PC-3 (cell line): ENCODE measurements around the gene ALX4. TPM values are rescaled to one million over a fixed set of nuclear protein-coding genes. Genes with fewer than 3 reads are reported as not detected.

Source experiments
- ATAC-seq: fragments of 200-7000 bp; cut with Tn5 transposase; 2 replicates; pipeline ENCODE4 v1.9.1; 2020; ENCODE audit warnings: mild to moderate bottlenecking, moderate library complexity
- BruUV-seq: library from RNA; stranded (reverse); fragments of 400-500 nt; replicated peaks from 2 replicates; lab custom pipeline; 2021; lab: Mats Ljungman, UMichigan
- CTCF ChIA-PET: fragments of 300-600 bp; sonication (Branson Sonifier 250); formaldehyde crosslinking; loops from one replicate; lab custom pipeline; 2022; ENCODE audit warnings: antibody characterized with exemption; lab: Charles Lee
- POLR2A ChIA-PET: fragments of 300-600 bp; sonication (Branson Sonifier 250); formaldehyde crosslinking; loops from one replicate; lab custom pipeline; 2022; ENCODE audit warnings: antibody characterized with exemption; ENCODE audit not compliant: unreplicated experiment; lab: Charles Lee
- DNase-seq: peaks from one replicate; pipeline ENCODE4 v3.0.0-alpha.2; 2015
- H2AFZ ChIP-seq: fragments of 300-600 bp; sonication (generic); 2 replicates; pipeline ENCODE4 v1.6.0; 2016; ENCODE audit warnings: antibody characterized with exemption, low read length
- H3F3A ChIP-seq: fragments of 300-600 bp; sonication (generic); one replicate; pipeline ENCODE4 v1.6.0; 2017; ENCODE audit warnings: antibody characterized with exemption, low read length, control low read depth, mild to moderate bottlenecking; ENCODE audit not compliant: unreplicated experiment
- H3K27ac ChIP-seq: fragments of 300-600 bp; sonication (generic); 2 replicates; pipeline ENCODE4 v1.5.1; 2016; ENCODE audit warnings: mild to moderate bottlenecking, low read length
- H3K27me3 ChIP-seq: fragments of 300-600 bp; sonication (generic); 2 replicates; pipeline ENCODE4 v1.6.1; 2016; ENCODE audit warnings: low read length, mixed read lengths
- H3K36me3 ChIP-seq: fragments of 300-600 bp; sonication (generic); 2 replicates; pipeline ENCODE4 v1.6.1; 2016; ENCODE audit warnings: low read depth, mixed run types, low read length, mixed read lengths
- H3K4me1 ChIP-seq: fragments of 300-600 bp; sonication (generic); 2 replicates; pipeline ENCODE4 v1.5.1; 2016; ENCODE audit warnings: low read length; ENCODE audit not compliant: insufficient read depth
- H3K4me2 ChIP-seq: fragments of 300-600 bp; sonication (generic); 2 replicates; pipeline ENCODE4 v1.6.0; 2016; ENCODE audit warnings: low read length
- H3K4me3 ChIP-seq: fragments of 300-600 bp; sonication (generic); 2 replicates; pipeline ENCODE4 v1.5.1; 2016; ENCODE audit warnings: mild to moderate bottlenecking, low read length, mixed read lengths
- H3K79me2 ChIP-seq: fragments of 300-600 bp; sonication (generic); 2 replicates; pipeline ENCODE4 v1.6.1; 2017; ENCODE audit warnings: low read length, mixed read lengths
- H3K9ac ChIP-seq: fragments of 300-600 bp; sonication (generic); 2 replicates; pipeline ENCODE4 v1.6.0; 2016; ENCODE audit warnings: mild to moderate bottlenecking, low read length
- H3K9me2 ChIP-seq: fragments of 300-600 bp; sonication (generic); replicated peaks from 2 replicates; pipeline ENCODE4 v1.6.1; 2016; ENCODE audit warnings: mixed run types, low read length, mixed read lengths
- H3K9me3 ChIP-seq: fragments of 300-600 bp; sonication (generic); 2 replicates; pipeline ENCODE4 v1.6.1; 2016; ENCODE audit warnings: low read length, mixed read lengths
- H4K20me1 ChIP-seq: fragments of 300-600 bp; sonication (generic); 2 replicates; pipeline ENCODE4 v1.6.1; 2016; ENCODE audit warnings: low read length, mixed read lengths
- CTCF ChIP-seq: fragments of 300-600 bp; sonication (generic); conservative IDR thresholded peaks from 2 replicates; pipeline ENCODE4 v1.5.1; 2017; ENCODE audit warnings: antibody characterized with exemption, low read depth, mild to moderate bottlenecking, low read length
- EZH2 ChIP-seq: fragments of 300-600 bp; sonication (generic); IDR thresholded peaks from one replicate; pipeline ENCODE4 v1.6.1; 2017; ENCODE audit warnings: antibody characterized with exemption, mild to moderate bottlenecking, low read length; ENCODE audit not compliant: unreplicated experiment
- EZH2phosphoT487 ChIP-seq: fragments of 300-600 bp; sonication (generic); IDR thresholded peaks from 2 replicates; pipeline ENCODE4 v1.6.1; 2018; ENCODE audit warnings: mild to moderate bottlenecking, antibody characterized with exemption, low read length, borderline replicate concordance
- intact Hi-C: fragments of 100-400 bp; cut with micrococcal nuclease; formaldehyde crosslinking; loops from 2 replicates; pipeline ENCODE4 v1.9.0; 2023
- total RNA-seq: library from RNA; depleted of rRNA; stranded (reverse); fragments of >200 nt; gene quantifications from 2 replicates; pipeline ENCODE4 v1.2.3, GENCODE V29; 2014

Gene ALX4
- total RNA-seq, 1 experiment from 2014 or later = not detected

- Histone ChIP-seq H3K9me2 (no peaks in the 10 kb centered on the region), H2AFZ (no peak overlapping the region), H3K9me3 (no peaks in the 10 kb centered on the region), H3K27ac (no peak overlapping the region), H3F3A (no peaks in the 10 kb centered on the region), H3K27me3 (no peaks in the 10 kb centered on the region), H3K79me2 (no peaks in the 10 kb centered on the region), H3K4me2 (no peak overlapping the region), H3K4me3 (no peak overlapping the region), H3K36me3 (no peaks in the 10 kb centered on the region), H3K9ac (no peak overlapping the region), H3K4me1 (no peaks in the 10 kb centered on the region), H4K20me1 (no peaks in the 10 kb centered on the region)
- intact Hi-C loops = no loop called here
- DNase-seq (no peak), ATAC-seq (no peak)
- ChIA-PET POLR2A (no interaction called here), CTCF (no interaction called here)
- TF ChIP-seq EZH2phosphoT487 (no peak), CTCF (no peak), EZH2 (no peak)
- no TSS peak for BruUV-seq
Measured at GRCh38 chr11:44267006-44267749, 42.8 kb downstream of the ALX4 start.

- H3K79me2 ChIP-seq = no peaks in the 10 kb centered on the region
- CTCF ChIA-PET = no interaction called here
- H3K4me1 ChIP-seq = no peaks in the 10 kb centered on the region
- intact Hi-C loops = no loop called here
- POLR2A ChIA-PET = no interaction called here
- no peaks in the 10 kb centered on the region for H4K20me1 ChIP-seq
- H2AFZ ChIP-seq = no peak overlapping the region
- no peaks in the 10 kb centered on the region for H3K36me3 ChIP-seq
- no peaks in the 10 kb centered on the region for H3K9me3 ChIP-seq
- H3K9me2 ChIP-seq = no peaks in the 10 kb centered on the region
- DNase-seq (no peak), ATAC-seq (no peak)
- no peak overlapping the region for H3K27ac ChIP-seq
- H3K27me3 ChIP-seq = no peaks in the 10 kb centered on the region
- no peak overlapping the region for H3K4me2 ChIP-seq
- no peaks in the 10 kb centered on the region for H3F3A ChIP-seq
- TF ChIP-seq EZH2phosphoT487 (no peak), CTCF (no peak), EZH2 (no peak)
- no TSS peak for BruUV-seq
- H3K4me3 ChIP-seq = no peak overlapping the region
- H3K9ac ChIP-seq = no peak overlapping the region
Measured at GRCh38 chr11:44266056-44266780, 43.7 kb downstream of the ALX4 start.

GRCh38 chr11:44264761-44265160 is 45.2 kb downstream of the ALX4 start:
- no peak for DNase-seq
- Histone ChIP-seq H3K4me1 (no peaks in the 10 kb centered on the region), H3K9me3 (no peaks in the 10 kb centered on the region), H3K4me3 (no peak overlapping the region), H3K4me2 (no peak overlapping the region), H3K9ac (no peak overlapping the region), H3K27me3 (no peaks in the 10 kb centered on the region), H3F3A (no peaks in the 10 kb centered on the region), H2AFZ (no peak overlapping the region), H4K20me1 (no peaks in the 10 kb centered on the region), H3K27ac (no peak overlapping the region), H3K9me2 (no peaks in the 10 kb centered on the region), H3K79me2 (no peaks in the 10 kb centered on the region), H3K36me3 (no peaks in the 10 kb centered on the region)
- intact Hi-C loops = no loop called here
- BruUV-seq = no TSS peak
- ATAC-seq = no peak
- ChIA-PET CTCF (no interaction called here), POLR2A (no interaction called here)
- TF ChIP-seq EZH2 (no peak), CTCF (no peak), EZH2phosphoT487 (no peak)
